ENCODE data around the gene PRDX5. TPM values are rescaled to one million over a fixed set of nuclear protein-coding genes. Genes with fewer than 3 reads are reported as not detected.

Gene PRDX5
- total and polyA plus RNA-seq, 7 donors: 122 to 323 (median 178) TPM

DNA sequence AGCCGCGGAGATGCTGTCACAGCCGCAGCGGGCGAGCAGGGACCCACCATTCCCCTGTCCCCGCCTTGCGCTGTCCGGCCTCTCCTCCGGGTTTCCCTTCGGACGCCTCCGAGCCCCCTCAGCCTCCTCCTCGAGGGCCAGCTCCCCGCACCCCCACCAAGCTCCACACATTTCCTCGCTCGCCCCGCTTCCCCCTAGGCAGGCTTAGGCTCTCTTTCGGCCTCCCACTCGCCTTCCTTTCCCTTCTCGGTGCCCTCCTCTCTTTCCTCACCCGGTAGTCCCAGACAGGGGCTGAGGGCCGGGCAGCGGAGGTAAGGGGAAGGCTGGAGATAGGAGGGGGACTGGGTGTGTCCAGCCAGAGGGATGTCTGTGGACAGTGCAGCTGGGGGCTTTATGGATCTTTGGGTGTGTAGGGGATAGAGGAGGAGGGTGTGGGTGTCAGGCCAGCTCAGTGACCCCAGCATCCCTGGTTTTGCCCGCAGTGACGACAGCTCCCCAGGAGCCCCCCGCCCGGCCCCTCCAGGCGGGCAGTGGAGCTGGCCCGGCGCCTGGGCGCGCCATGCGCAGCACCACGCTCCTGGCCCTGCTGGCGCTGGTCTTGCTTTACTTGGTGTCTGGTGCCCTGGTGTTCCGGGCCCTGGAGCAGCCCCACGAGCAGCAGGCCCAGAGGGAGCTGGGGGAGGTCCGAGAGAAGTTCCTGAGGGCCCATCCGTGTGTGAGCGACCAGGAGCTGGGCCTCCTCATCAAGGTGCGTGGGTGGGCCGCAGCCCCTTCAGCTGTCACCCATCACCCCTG, 25.3 kb upstream of the PRDX5 start:
- 30 to 45% (median 32%) methylated on average over 26 to 42 of the region's 42 CpGs for WGBS, 3 donors
- H3K27me3 ChIP-seq (ENCODE audit: insufficient read depth in 3 of 3, low read length in 2 of 3): peaks cover 0 to 65% (median 35%) of the 10 kb centered on the region in 3 donors
- no peak overlapping the region for H3K27ac ChIP-seq

DNA sequence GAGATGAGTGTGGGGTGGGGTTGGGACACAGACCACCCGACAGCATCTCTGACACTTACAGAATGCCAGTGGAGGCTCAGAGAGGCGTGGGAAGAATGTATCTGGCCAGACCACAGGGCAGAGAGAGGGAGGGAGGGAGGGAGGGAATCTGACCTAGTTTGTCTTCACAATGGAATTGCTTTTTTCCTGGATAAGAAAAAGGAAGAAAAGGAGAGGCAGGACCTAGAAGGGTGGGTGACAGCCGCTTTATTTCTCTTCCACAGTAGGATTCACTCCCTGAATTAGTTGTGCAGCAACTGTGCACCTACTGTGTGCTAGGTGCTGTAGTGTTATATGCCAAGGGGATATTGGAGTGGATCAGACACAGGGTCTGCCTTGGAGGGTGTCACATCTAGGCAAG, 23.1 kb upstream of the PRDX5 start:
- Histone ChIP-seq H3K27me3 (ENCODE audit: insufficient read depth in 3 of 3, low read length in 2 of 3) (peaks cover 0 to 87% (median 42%) of the 10 kb centered on the region in 3 donors), H3K27ac (no peak overlapping the region), H3K36me3 (ENCODE audit: insufficient read depth in 1 of 2, low read depth in 1 of 2) (no peaks in the 10 kb centered on the region), H3K4me1 (peaks cover 16% of the 10 kb centered on the region), H3K9me3 (no peaks in the 10 kb centered on the region), H3K4me3 (no peak overlapping the region)
- intact Hi-C loops (cut with DNase I): no loop called here
- TF ChIP-seq, protein P1, sequence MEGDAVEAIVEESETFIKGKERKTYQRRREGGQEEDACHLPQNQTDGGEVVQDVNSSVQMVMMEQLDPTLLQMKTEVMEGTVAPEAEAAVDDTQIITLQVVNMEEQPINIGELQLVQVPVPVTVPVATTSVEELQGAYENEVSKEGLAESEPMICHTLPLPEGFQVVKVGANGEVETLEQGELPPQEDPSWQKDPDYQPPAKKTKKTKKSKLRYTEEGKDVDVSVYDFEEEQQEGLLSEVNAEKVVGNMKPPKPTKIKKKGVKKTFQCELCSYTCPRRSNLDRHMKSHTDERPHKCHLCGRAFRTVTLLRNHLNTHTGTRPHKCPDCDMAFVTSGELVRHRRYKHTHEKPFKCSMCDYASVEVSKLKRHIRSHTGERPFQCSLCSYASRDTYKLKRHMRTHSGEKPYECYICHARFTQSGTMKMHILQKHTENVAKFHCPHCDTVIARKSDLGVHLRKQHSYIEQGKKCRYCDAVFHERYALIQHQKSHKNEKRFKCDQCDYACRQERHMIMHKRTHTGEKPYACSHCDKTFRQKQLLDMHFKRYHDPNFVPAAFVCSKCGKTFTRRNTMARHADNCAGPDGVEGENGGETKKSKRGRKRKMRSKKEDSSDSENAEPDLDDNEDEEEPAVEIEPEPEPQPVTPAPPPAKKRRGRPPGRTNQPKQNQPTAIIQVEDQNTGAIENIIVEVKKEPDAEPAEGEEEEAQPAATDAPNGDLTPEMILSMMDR (IDR thresholded peaks at IDR 0.05): no peak
- WGBS, 3 donors: 68 to 78% (median 73%) methylated on average over 3 of the region's 3 CpGs
- no peak for ATAC-seq
- DNase-seq: no peak

More for the DNA sequence above, 25.3 kb upstream of the PRDX5 start:
- ATAC-seq: peak in 1 of 4 donors; percentile 17
- peak overlapping the region; percentile 58 for H3K4me3 ChIP-seq
- peaks cover 10% of the 10 kb centered on the region for H3K4me1 ChIP-seq
- no peaks in the 10 kb centered on the region for H3K36me3 ChIP-seq (ENCODE audit: insufficient read depth in 1 of 2, low read depth in 1 of 2)
- intact Hi-C loops (cut with DNase I): no loop called here
- H3K9me3 ChIP-seq: no peaks in the 10 kb centered on the region
- no peak for DNase-seq
- TF ChIP-seq, protein P1 (IDR thresholded peaks at IDR 0.05): no peak

DNA sequence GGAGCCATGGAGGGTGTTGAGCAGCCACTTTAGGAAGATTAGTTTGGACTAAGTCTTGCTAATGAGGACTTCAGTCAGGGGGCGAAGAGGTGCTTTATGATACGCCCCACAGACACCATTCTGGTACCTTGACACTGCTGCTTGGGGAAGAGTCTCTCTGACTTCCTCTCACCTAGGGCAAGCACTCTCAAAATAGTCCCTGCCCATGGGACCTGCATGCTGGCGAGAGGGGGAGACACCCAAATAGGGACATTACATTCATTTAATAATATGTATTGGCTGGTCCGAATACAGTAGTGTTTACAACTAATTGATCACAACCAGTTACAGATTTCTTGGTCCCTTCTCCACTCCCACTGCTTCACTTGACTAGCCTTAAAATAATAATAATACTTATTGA, 22.2 kb upstream of the PRDX5 start:
- WGBS, 3 donors: 92 to 96% (median 95%) methylated on average over 4 of the region's 4 CpGs
- no peaks in the 10 kb centered on the region for H3K9me3 ChIP-seq
- TF ChIP-seq, protein P1 (IDR thresholded peaks at IDR 0.05): no peak
- no peak overlapping the region for H3K4me3 ChIP-seq
- H3K36me3 ChIP-seq (ENCODE audit: insufficient read depth in 1 of 2, low read depth in 1 of 2): no peaks in the 10 kb centered on the region
- no peak for DNase-seq
- peaks cover 25% of the 10 kb centered on the region for H3K4me1 ChIP-seq
- intact Hi-C loops (cut with DNase I): no loop called here
- peaks cover 0 to 93% (median 46%) of the 10 kb centered on the region in 3 donors for H3K27me3 ChIP-seq (ENCODE audit: insufficient read depth in 3 of 3, low read length in 2 of 3)
- no peak overlapping the region for H3K27ac ChIP-seq
- no peak for ATAC-seq

DNA sequence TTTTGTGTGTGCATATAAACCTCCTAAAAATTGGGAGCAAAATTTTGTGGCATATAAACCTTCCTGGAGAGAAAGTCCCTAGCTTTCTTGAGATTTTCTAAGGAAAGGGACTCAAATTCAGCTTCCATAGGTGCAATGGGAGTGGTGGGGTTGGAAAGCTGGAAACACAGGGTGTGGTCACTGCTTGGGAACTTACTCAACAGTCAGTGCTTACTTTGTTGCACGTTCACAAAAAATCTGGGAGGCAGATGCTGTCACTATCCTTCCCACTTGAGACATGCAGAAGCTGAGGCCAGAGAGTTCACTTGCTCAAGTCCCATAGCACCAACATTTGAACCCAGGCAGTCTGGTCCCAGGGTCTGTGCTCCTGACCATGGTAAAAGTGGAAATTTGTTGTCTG, 21.7 kb upstream of the PRDX5 start:
- intact Hi-C loops (cut with DNase I): no loop called here
- DNase-seq (no peak), ATAC-seq (no peak)
- WGBS, 3 donors: 40 to 52% (median 45%) methylated on average over 1 of the region's 1 CpG
- TF ChIP-seq, protein P1 (IDR thresholded peaks at IDR 0.05): no peak
- Histone ChIP-seq H3K4me3 (no peak overlapping the region), H3K36me3 (ENCODE audit: insufficient read depth in 1 of 2, low read depth in 1 of 2) (no peaks in the 10 kb centered on the region), H3K27ac (no peak overlapping the region), H3K27me3 (ENCODE audit: insufficient read depth in 3 of 3, low read length in 2 of 3) (peaks cover 0 to 90% (median 46%) of the 10 kb centered on the region in 3 donors), H3K4me1 (peaks cover 30% of the 10 kb centered on the region), H3K9me3 (no peaks in the 10 kb centered on the region)

All from psoas muscle (tissue), 8 donors.